Astrocyte of the spinal cord (primary cell): Measurements from ENCODE around the gene MYH6.

ENCODE experiments used
- DNase-seq: peaks from one replicate; pipeline ENCODE4 v3.0.0; 2011; ENCODE audit warnings: low read depth, low spot score
- H3K4me3 ChIP-seq: 2 replicates; pipeline ENCODE4 v1.5.1; 2011; ENCODE audit warnings: low read depth, mild to moderate bottlenecking, low read length, moderate library complexity
- in situ Hi-C: cut with HindIII; loops from 2 replicates; pipeline ENCODE4 v1.10.0; 2017; ENCODE audit warnings: low sequenced_read_pairs
- TF ChIP-seq, protein P1 (sequence below): IDR thresholded peaks from 2 replicates; pipeline ENCODE4 v1.5.1; 2012; ENCODE audit warnings: low read depth, mild to moderate bottlenecking, low read length, inconsistent platforms

Gene MYH6

DNA sequence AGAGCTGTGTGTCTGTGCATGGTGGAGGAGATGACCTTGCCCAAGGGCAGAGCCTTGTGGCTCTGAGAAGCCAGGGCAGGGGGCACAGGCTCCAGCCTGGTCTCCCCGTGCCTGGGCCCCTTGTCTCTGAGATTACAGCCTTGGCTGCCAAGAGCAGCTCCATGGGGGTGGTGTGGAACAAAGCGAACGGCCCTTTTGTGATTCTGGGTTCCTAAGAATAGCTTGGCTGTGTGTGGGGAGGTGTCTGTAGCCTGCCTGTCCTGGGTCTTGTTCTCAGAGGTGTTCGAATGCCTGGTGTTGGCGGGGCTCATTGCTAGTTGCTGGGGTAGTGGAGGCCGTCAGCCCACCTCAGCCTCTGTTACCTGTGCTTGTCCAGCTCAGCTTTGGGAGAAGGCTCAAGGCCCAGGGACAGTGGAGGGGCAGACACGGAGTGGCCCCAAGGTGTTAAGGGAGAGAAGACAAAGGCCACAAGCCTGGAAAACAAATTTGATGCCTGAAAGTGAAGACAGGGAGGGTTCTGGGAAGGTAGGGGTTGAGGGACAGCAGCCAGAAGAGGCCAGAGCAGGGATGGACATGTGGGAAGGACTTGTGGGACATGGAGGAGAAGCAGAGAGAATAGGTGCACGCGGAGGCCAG is 34.8 kb upstream of the MYH6 start:
- in situ Hi-C loops = no loop called here
- TF ChIP-seq, protein P1, sequence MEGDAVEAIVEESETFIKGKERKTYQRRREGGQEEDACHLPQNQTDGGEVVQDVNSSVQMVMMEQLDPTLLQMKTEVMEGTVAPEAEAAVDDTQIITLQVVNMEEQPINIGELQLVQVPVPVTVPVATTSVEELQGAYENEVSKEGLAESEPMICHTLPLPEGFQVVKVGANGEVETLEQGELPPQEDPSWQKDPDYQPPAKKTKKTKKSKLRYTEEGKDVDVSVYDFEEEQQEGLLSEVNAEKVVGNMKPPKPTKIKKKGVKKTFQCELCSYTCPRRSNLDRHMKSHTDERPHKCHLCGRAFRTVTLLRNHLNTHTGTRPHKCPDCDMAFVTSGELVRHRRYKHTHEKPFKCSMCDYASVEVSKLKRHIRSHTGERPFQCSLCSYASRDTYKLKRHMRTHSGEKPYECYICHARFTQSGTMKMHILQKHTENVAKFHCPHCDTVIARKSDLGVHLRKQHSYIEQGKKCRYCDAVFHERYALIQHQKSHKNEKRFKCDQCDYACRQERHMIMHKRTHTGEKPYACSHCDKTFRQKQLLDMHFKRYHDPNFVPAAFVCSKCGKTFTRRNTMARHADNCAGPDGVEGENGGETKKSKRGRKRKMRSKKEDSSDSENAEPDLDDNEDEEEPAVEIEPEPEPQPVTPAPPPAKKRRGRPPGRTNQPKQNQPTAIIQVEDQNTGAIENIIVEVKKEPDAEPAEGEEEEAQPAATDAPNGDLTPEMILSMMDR = no peak

DNA sequence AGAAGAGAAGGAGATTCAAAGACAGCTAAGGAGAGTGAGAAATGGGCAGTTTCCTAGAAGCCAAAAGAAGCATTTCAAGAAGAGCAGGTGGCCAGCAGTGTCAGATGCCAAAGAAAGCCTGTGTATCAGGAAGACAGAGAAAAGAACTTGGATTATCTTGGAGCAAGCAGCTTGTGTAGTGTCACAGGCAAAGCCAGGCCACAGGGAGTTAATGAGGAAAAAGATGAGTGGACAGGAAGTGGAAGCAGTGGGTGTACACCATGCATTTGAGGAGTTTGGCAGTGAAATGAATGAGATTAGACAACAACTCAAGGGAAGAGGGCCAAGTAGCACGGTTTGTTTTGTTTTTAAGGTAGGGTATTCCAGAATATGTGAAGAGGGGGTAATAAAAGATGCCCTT is 33.0 kb upstream of the MYH6 start:
- in situ Hi-C loops = no loop called here
- no peak overlapping the region for H3K4me3 ChIP-seq
- DNase-seq = no peak

More for the DNA sequence above, 34.8 kb upstream of the MYH6 start:
- no peak for DNase-seq
- no peak overlapping the region for H3K4me3 ChIP-seq

DNA sequence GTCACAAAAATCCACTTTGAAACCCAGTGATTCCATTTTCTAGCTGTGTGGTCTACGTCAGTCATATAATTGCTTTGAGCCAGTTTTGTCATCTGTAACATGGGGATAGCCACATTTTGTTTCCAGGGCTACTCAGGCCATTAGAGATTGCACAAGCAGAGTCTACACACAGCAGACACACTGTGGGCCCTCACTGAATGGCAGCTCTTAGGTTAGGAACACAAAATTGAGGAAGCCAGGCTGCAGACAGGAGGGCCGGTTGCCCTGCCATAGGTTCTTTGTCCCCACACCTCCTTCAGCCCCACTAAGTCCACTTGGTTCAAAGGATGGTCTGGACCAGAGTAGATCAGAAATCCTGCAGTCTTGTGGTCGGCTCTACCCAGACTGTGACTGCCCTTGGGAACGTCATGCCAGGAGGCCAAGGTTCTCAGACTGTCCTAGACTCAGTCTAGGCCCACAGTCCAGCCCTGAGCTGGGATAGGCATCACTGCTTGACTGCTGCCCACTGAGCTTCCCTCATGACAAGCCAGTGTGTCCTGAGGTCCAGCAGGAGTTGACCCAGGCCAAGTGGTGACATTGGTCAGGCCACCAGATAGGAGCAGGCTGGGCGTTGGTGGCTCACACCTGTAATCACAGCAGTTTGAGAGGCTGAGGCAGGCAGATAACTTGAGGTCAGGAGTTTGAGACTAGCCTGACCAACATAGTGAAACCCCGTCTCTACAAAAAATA is 31.2 kb upstream of the MYH6 start:
- in situ Hi-C loops = no loop called here
- TF ChIP-seq, protein P1 = no peak

More for the DNA sequence above, 33.0 kb upstream of the MYH6 start:
- TF ChIP-seq, protein P1 = no peak

DNA sequence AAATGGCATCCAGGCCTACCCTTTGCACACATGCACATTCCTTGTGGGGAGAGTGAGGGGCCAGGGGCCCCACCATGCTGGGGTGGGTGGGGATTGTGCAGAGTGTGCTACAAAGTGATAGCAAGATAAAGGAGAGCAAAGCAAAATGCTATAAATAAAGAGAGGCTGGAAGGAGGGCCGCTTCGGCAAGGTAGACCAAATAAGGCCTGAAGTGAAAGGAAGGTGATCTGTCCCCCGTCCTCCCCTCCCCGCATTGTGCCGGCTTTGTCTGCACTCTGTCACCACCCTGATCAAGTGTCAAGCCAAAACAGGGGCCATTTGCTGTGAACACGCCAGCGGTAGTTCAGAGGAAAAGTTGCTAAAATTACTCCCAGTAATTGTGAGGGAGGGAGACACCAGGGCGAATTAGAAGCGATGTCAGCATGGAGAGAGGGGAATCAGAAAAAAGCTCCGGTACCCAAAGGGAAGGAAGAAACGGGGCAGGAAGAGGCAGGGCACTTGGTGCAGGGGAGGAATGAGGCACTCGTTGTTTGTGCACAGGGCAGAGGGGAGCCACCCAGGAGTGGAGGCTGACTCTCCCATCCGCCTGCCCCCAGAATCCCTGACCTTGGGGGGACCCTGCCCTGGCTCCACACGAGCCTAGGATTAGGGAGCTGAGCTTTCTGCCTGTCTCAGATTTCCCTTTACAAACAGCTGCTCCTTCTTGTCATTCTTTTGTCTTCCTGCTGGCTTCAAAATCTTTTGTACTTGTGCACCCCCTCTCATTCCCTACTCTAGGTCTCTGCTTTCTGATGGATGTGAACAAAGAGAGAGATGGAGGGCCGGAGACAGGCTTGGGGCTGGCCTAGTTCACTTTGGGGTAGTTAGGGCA is 30.3 kb upstream of the MYH6 start:
- DNase-seq = no peak
- in situ Hi-C loops = no loop called here
- TF ChIP-seq, protein P1 = no peak
- no peak overlapping the region for H3K4me3 ChIP-seq

More for the DNA sequence above, 31.2 kb upstream of the MYH6 start:
- no peak overlapping the region for H3K4me3 ChIP-seq
- DNase-seq = no peak

DNA sequence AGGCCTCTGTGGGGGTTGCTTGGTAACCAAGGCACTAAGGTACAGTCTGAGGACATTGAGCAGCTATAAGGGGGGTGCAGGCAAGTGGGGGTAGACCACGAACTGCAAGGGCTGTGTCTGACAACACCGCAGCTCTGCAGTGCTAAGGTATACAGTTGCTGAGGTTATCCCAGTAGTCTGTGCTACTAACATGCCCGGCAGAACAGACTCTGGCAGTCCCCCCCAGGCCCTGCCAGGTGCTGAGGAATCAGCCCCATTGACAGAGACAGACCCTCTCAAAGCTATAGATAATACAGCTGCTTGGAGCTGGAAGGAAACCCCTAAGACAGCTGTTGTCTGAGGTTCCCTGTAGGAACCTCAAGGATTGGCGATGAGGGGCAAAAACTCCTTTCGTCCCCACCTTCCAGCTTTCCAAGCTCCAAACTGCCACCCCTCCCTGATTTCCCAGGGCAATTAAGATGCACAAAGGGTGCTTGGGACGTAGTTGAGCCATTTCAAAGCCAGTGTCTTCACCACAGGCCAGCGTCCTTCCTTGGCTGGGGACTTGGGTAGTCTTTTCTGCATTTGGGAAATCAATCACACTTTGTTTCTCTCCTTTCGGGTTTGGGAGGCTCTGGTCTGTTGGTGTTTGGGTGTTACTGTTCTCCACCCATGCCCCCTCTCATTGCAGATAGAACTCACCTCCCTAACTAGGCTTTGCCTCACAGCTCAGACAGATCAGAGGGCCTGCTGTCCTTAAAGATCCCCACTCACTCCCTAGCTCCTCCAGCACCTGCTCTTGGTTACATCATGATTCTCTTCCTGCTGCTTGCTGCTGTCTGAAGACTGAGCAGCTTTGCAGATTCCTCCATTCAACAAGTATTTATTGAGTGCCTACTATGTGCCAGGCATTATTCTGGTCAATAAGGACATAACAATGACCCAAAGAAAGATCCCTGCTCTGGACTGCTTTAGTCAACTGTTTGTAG is 29.3 kb upstream of the MYH6 start:
- in situ Hi-C loops = no loop called here
- H3K4me3 ChIP-seq = no peak overlapping the region
- DNase-seq = no peak
- TF ChIP-seq, protein P1 = no peak
